DND-41 (cell line): ENCODE results near the gene ROBO4.

Source experiments
- ATAC-seq: fragments of 200-7000 bp; cut with Tn5 transposase; 3 replicates; pipeline ENCODE4 v1.9.1; 2021; ENCODE audit warnings: low read depth; ENCODE audit not compliant: insufficient read depth
- DNase-seq: peaks from one replicate; pipeline ENCODE4 v3.0.0-alpha.2; 2020
- H2AFZ ChIP-seq: 2 replicates; pipeline ENCODE4 v1.6.0; 2012; ENCODE audit warnings: low read depth, low read length
- H3K27ac ChIP-seq: 2 replicates; pipeline ENCODE4 v1.5.1; 2012; ENCODE audit warnings: low read length, inconsistent platforms
- H3K27me3 ChIP-seq: fragments of 200-600 bp; sonication (generic); 2 replicates; pipeline ENCODE4 v1.6.0; 2012; ENCODE audit warnings: low read length, mild to moderate bottlenecking, inconsistent platforms; ENCODE audit not compliant: insufficient read depth, poor library complexity
- H3K36me3 ChIP-seq: 2 replicates; pipeline ENCODE4 v1.5.1; 2012; ENCODE audit warnings: low read length, inconsistent platforms; ENCODE audit not compliant: insufficient read depth
- H3K4me1 ChIP-seq: 2 replicates; pipeline ENCODE4 v1.5.1; 2012; ENCODE audit warnings: mild to moderate bottlenecking, low read length; ENCODE audit not compliant: insufficient read depth
- H3K4me2 ChIP-seq: 2 replicates; pipeline ENCODE4 v1.6.0; 2012; ENCODE audit warnings: mild to moderate bottlenecking, moderate library complexity, low read length, inconsistent platforms; ENCODE audit not compliant: insufficient read depth
- H3K4me3 ChIP-seq, 2 experiments: fragments of 200-600 bp in 1 of 2; shearing (Covaris generic) in 1 of 2; 2 replicates each; pipeline ENCODE4 v1.5.1; 2012 to 2016; ENCODE audit warnings: inconsistent platforms in 2 of 2, low read length in 2 of 2, mild to moderate bottlenecking in 2 of 2, low read depth in 1 of 2, moderate library complexity in 1 of 2
- H3K79me2 ChIP-seq: 2 replicates; pipeline ENCODE4 v1.6.0; 2012; ENCODE audit warnings: low read length, inconsistent platforms; ENCODE audit not compliant: insufficient read depth
- H3K9ac ChIP-seq: 2 replicates; pipeline ENCODE4 v1.6.0; 2012; ENCODE audit warnings: low read depth, mild to moderate bottlenecking, inconsistent platforms, low read length, moderate library complexity
- H3K9me3 ChIP-seq: 2 replicates; pipeline ENCODE4 v1.5.1; 2012; ENCODE audit warnings: low read length, moderate library complexity, mild to moderate bottlenecking, inconsistent platforms; ENCODE audit not compliant: insufficient read depth, severe bottlenecking
- H4K20me1 ChIP-seq: 2 replicates; pipeline ENCODE4 v1.6.0; 2012; ENCODE audit warnings: low read length; ENCODE audit not compliant: insufficient read depth
- CTCF ChIP-seq: IDR thresholded peaks from 2 replicates; pipeline ENCODE4 v1.5.1; 2012; ENCODE audit warnings: borderline replicate concordance, low read length, moderate library complexity, mild to moderate bottlenecking; ENCODE audit not compliant: poor library complexity, severe bottlenecking; ENCODE audit errors: extremely low read depth
- EZH2 ChIP-seq: IDR thresholded peaks from 3 replicates; pipeline ENCODE4 v1.6.1; 2012; ENCODE audit warnings: borderline replicate concordance, low read depth, mild to moderate bottlenecking, moderate library complexity, low read length, inconsistent platforms; ENCODE audit not compliant: severe bottlenecking

The ROBO4 gene

GRCh38 chr11:124877631-124877909 is 20.1 kb downstream of the ROBO4 start:
- H3K4me3 ChIP-seq = no peak overlapping the region
- H3K27ac ChIP-seq = no peak overlapping the region
- ATAC-seq = no peak
- H2AFZ ChIP-seq = no peak overlapping the region
- H3K9me3 ChIP-seq = no peaks in the 10 kb centered on the region
- TF ChIP-seq CTCF (no peak), EZH2 (no peak)
- no peaks in the 10 kb centered on the region for H3K27me3 ChIP-seq
- no peak overlapping the region for H3K9ac ChIP-seq
- no peaks in the 10 kb centered on the region for H3K4me1 ChIP-seq
- no peaks in the 10 kb centered on the region; the same call in 1 of the 2 replicates for H4K20me1 ChIP-seq
- H3K36me3 ChIP-seq = no peaks in the 10 kb centered on the region
- DNase-seq = no peak
- H3K4me2 ChIP-seq = no peak overlapping the region
- no peaks in the 10 kb centered on the region for H3K79me2 ChIP-seq

GRCh38 chr11:124876818-124877630 is 20.6 kb downstream of the ROBO4 start:
- H3K4me3 ChIP-seq = no peak overlapping the region
- H3K4me1 ChIP-seq = no peaks in the 10 kb centered on the region
- H3K4me2 ChIP-seq = no peak overlapping the region

GRCh38 chr11:124875943-124876817 is 21.5 kb downstream of the ROBO4 start:
- no peaks in the 10 kb centered on the region; the same call in 1 of the 2 replicates for H4K20me1 ChIP-seq
- no peak overlapping the region for H3K4me3 ChIP-seq
- no peaks in the 10 kb centered on the region for H3K9me3 ChIP-seq
- H2AFZ ChIP-seq = no peak overlapping the region
- no peaks in the 10 kb centered on the region for H3K36me3 ChIP-seq
- DNase-seq (no peak), ATAC-seq (no peak)
- H3K27ac ChIP-seq = no peak overlapping the region
- TF ChIP-seq EZH2 = no peak
- no peak for TF ChIP-seq CTCF
- no peaks in the 10 kb centered on the region for H3K79me2 ChIP-seq
- H3K27me3 ChIP-seq = no peaks in the 10 kb centered on the region
- H3K4me2 ChIP-seq = no peak overlapping the region
- H3K4me1 ChIP-seq = no peaks in the 10 kb centered on the region
- H3K9ac ChIP-seq = no peak overlapping the region

More at GRCh38 chr11:124876818-124877630, 20.6 kb downstream of the ROBO4 start:
- Histone ChIP-seq H3K27ac (no peak overlapping the region), H2AFZ (no peak overlapping the region), H3K36me3 (no peaks in the 10 kb centered on the region), H3K9me3 (no peaks in the 10 kb centered on the region), H3K9ac (no peak overlapping the region), H3K27me3 (no peaks in the 10 kb centered on the region), H4K20me1 (no peaks in the 10 kb centered on the region; the same call in 1 of the 2 replicates), H3K79me2 (no peaks in the 10 kb centered on the region)
- DNase-seq (no peak), ATAC-seq (no peak)
- TF ChIP-seq CTCF (no peak), EZH2 (no peak)
